ENCODE data around the gene INPP5D. TPM values are rescaled to one million over a fixed set of nuclear protein-coding genes. Genes with fewer than 3 reads are reported as not detected.

Gene INPP5D
- total RNA-seq, 1 experiment from 2014 or later = 17.2 TPM

GRCh38 chr2:233234996-233235395 lies 174.9 kb downstream of the INPP5D start:
- ChIA-PET CTCF (interaction anchor here (0.7 to 3.1 kb wide), 4 partner anchors 7 to 161 kb away, joined by 3 to 13 read pairs (median 4); partner anchors contain the start of gene ATG16L1), POLR2A (interaction anchor here (0.6 kb wide), 1 partner anchor 1444 kb away, joined by 5 read pairs; no protein-coding TSS in a partner anchor)
- H3K27ac Mint-ChIP-seq = no peak overlapping the region
- peaks cover 4% of the 10 kb centered on the region; the same call in 1 of the 2 replicates for H3K9me3 Mint-ChIP-seq
- H3K27me3 Mint-ChIP-seq (ENCODE audit: low read depth) = no peaks in the 10 kb centered on the region
- H3K4me3 Mint-ChIP-seq = no peak overlapping the region
- TF ChIP-seq AFF4 (CRISPR knock-in tag; IDR thresholded peaks at IDR 0.05; ENCODE audit: borderline replicate concordance) (no peak), ZMAT4 (CRISPR knock-in tag; IDR thresholded peaks at IDR 0.05) (no peak), NR3C1 (CRISPR knock-in tag; conservative IDR thresholded peaks at IDR 0.05; ENCODE audit: low read depth) (no peak), ZNF532 (CRISPR knock-in tag; IDR thresholded peaks at IDR 0.05; ENCODE audit: borderline replicate concordance) (no peak), ATF3 (CRISPR knock-in tag; conservative IDR thresholded peaks at IDR 0.05) (no peak), PRDM15 (CRISPR knock-in tag; IDR thresholded peaks at IDR 0.05) (no peak), TCF7 (CRISPR knock-in tag; IDR thresholded peaks at IDR 0.05; ENCODE audit: low read depth) (no peak), SMAD4 (CRISPR knock-in tag; IDR thresholded peaks at IDR 0.05) (no peak), CDX4 (CRISPR knock-in tag; IDR thresholded peaks at IDR 0.05; ENCODE audit: borderline replicate concordance) (no peak), ZNF219 (CRISPR knock-in tag; IDR thresholded peaks at IDR 0.05; ENCODE audit: borderline replicate concordance) (no peak), RELA (CRISPR knock-in tag; IDR thresholded peaks at IDR 0.05; ENCODE audit: borderline replicate concordance) (no peak), NFYB (CRISPR knock-in tag; conservative IDR thresholded peaks at IDR 0.05; ENCODE audit: low read depth) (no peak), FOXJ3 (CRISPR knock-in tag; IDR thresholded peaks at IDR 0.05; ENCODE audit: borderline replicate concordance) (no peak), ZSCAN18 (CRISPR knock-in tag; IDR thresholded peaks at IDR 0.05) (no peak)
- no peak for DNase-seq (ENCODE audit: low spot score)
- no peaks in the 10 kb centered on the region for H3K36me3 Mint-ChIP-seq
- ATAC-seq = no peak
- H3K4me1 Mint-ChIP-seq = no peaks in the 10 kb centered on the region

Measured in WTC11 (cell line).